Stimulated activated CD4-positive, alpha-beta T cell treated with anti-CD3 and anti-CD28 coated beads, Interleukin-12 subunit alpha, Interleukin-12 subunit beta, amount 100 ng/mL, for 48 hours (primary cell): Measurements from ENCODE around the gene MTHFS.

ENCODE experiments used
- DNase-seq, 3 donors: peaks; one replicate each; pipeline ENCODE4 v3.0.0-alpha.2; 2020; ENCODE audit warnings: low read depth in 2 of 3, low spot score in 1 of 3

MTHFS gene

GRCh38 chr15:79820820-79821219 lies 76.0 kb downstream of the MTHFS start:
- DNase-seq, result no peak

- no peak for DNase-seq
Measured at GRCh38 chr15:79820176-79820575, 76.6 kb downstream of the MTHFS start.

GRCh38 chr15:79816571-79816970 lies 80.2 kb downstream of the MTHFS start:
- no peak for DNase-seq

GRCh38 chr15:79815468-79815867 lies 81.3 kb downstream of the MTHFS start:
- DNase-seq, result no peak

- DNase-seq, result no peak
Measured at GRCh38 chr15:79812541-79812940, 84.3 kb downstream of the MTHFS start.

GRCh38 chr15:79811406-79812405 lies 85.1 kb downstream of the MTHFS start:
- DNase-seq, result no peak

- no peak for DNase-seq
Measured at GRCh38 chr15:79804838-79805237, 92.0 kb downstream of the MTHFS start.

- no peak for DNase-seq
Measured at GRCh38 chr15:79798311-79798710, 98.5 kb downstream of the MTHFS start.
